Naive thymus-derived CD8-positive, alpha-beta T cell (primary cell): Measurements from ENCODE around the gene BCL2L2. TPM values are rescaled to one million over a fixed set of nuclear protein-coding genes. Genes with fewer than 3 reads are reported as not detected.

Experiments used
- ATAC-seq, 2 donors: fragments of 150-1000 bp; cut with Tn5 transposase in 1 of 2; sonication (Bioruptor Pico), chemical (Tn5 transposase) in 1 of 2; 1 replicate in 1 of 2; 2 replicates in 1 of 2; pipeline ENCODE4 v1.10.0; 2021; ENCODE audit warnings: mild to moderate bottlenecking in 2 of 2, moderate library complexity in 2 of 2
- POLR2A ChIA-PET: fragments of 350-600 bp; sonication (Branson Sonifier 250); formaldehyde crosslinking; loops from one replicate; lab custom pipeline; 2021; ENCODE audit warnings: antibody characterized with exemption; lab: Charles Lee
- DNase-seq, 10 donors: peaks; one replicate each; pipeline versions ENCODE4 v3.0.0 to v3.0.0-alpha.2; 2020 to 2022
- H3K27ac Mint-ChIP-seq, 10 donors: one replicate each; pipeline ENCODE4 v1.8.0; 2020 to 2022; ENCODE audit warnings: mild to moderate bottlenecking in 10 of 10, mixed read lengths in 10 of 10, moderate library complexity in 4 of 10, inconsistent platforms in 1 of 10
- H3K27me3 Mint-ChIP-seq, 5 donors: one replicate each; pipeline ENCODE4 v1.8.0; 2021 to 2022; ENCODE audit warnings: mixed read lengths in 5 of 5
- H3K36me3 Mint-ChIP-seq, 3 donors: one replicate each; pipeline ENCODE4 v1.8.0; 2020 to 2022; ENCODE audit warnings: mixed read lengths in 3 of 3, mild to moderate bottlenecking in 2 of 3, inconsistent platforms in 1 of 3
- H3K4me1 Mint-ChIP-seq, 4 donors: one replicate each; pipeline ENCODE4 v1.8.0; 2021 to 2022; ENCODE audit warnings: mixed read lengths in 4 of 4
- H3K4me3 Mint-ChIP-seq, 10 donors: one replicate each; pipeline ENCODE4 v1.8.0; 2020 to 2022; ENCODE audit warnings: mild to moderate bottlenecking in 10 of 10, mixed read lengths in 10 of 10, moderate library complexity in 6 of 10, inconsistent platforms in 1 of 10
- H3K9me3 Mint-ChIP-seq, 9 donors: one replicate each; pipeline ENCODE4 v1.8.0; 2020 to 2022; ENCODE audit warnings: mixed read lengths in 9 of 9, mild to moderate bottlenecking in 3 of 9, inconsistent platforms in 1 of 9, moderate library complexity in 1 of 9
- polyA plus RNA-seq, 3 donors: library from polyadenylated mRNA; unstranded; fragments of 300-500 nt; fragmentation: Illumina TruSeq; gene quantifications; one replicate each; pipeline ENCODE4 v1.2.3, GENCODE V29; 2021
- total RNA-seq, 8 experiments: library from RNA in 2 of 8; stranded (reverse) in 2 of 8; gene quantifications; one replicate each; pipeline ENCODE4 v1.2.3 and lab custom pipeline; 2021 to 2026

BCL2L2 gene
- total and polyA plus RNA-seq, 5 experiments from 2014 or later, result 3.8 to 4.2 TPM; not detected in 3

GRCh38 chr14:23360496-23360895 lies 53.9 kb downstream of the BCL2L2 start:
- Mint-ChIP-seq H3K27ac (no peak overlapping the region), H3K36me3 (no peaks in the 10 kb centered on the region), H3K4me1 (peaks cover 0 to 7% (median 2%) of the 10 kb centered on the region in 4 donors), H3K9me3 (no peaks in the 10 kb centered on the region), H3K27me3 (peaks cover 8 to 25% (median 15%) of the 10 kb centered on the region in 5 donors), H3K4me3 (no peak overlapping the region)
- ATAC-seq (no peak), DNase-seq (no peak)
- POLR2A ChIA-PET, result interaction anchor here (1.6 kb wide), 1 partner anchor 39 kb away, joined by 5 read pairs; the partner anchor contains the start of gene PABPN1

GRCh38 chr14:23361320-23361719 lies 54.7 kb downstream of the BCL2L2 start:
- H3K36me3 Mint-ChIP-seq, result no peaks in the 10 kb centered on the region
- no peak overlapping the region for H3K4me3 Mint-ChIP-seq
- peaks cover 0 to 7% (median 2%) of the 10 kb centered on the region in 4 donors for H3K4me1 Mint-ChIP-seq
- no peak for DNase-seq
- peaks cover 5 to 24% (median 14%) of the 10 kb centered on the region in 5 donors for H3K27me3 Mint-ChIP-seq
- no peak for ATAC-seq
- POLR2A ChIA-PET, result interaction anchor here (0.6 kb wide), 1 partner anchor 62 kb away, joined by 6 read pairs; no protein-coding TSS in a partner anchor
- peak overlapping the region in 2 of 10 donors; percentile 3 to 34 for H3K27ac Mint-ChIP-seq
- no peaks in the 10 kb centered on the region for H3K9me3 Mint-ChIP-seq

Other genes starting within 250 kb of the BCL2L2 start
- gene CDH24, start 249.3 kb upstream of the BCL2L2 start, total RNA-seq, result 1 to 10 TPM in 1 of 2 experiments, under 1 TPM in 1; 0.96 to 1.2 TPM
- gene CDH24, start 249.3 kb upstream of the BCL2L2 start, polyA plus RNA-seq, result under 1 TPM; 0.06 to 0.31 (median 0.09) TPM
- gene ACIN1, start 211.7 kb upstream of the BCL2L2 start, total RNA-seq, result 100 to 1,000 TPM; 311 to 322 TPM
- 10 to 100 TPM in 1 of 3 donors, 1 to 10 TPM in 2; 6.3 to 14.1 (median 8.6) TPM for gene ACIN1, start 211.7 kb upstream of the BCL2L2 start, polyA plus RNA-seq
- 10 to 100 TPM; 39.4 to 49.0 TPM for gene C14orf119, start 211.3 kb upstream of the BCL2L2 start, total RNA-seq
- 100 to 1,000 TPM in 1 of 3 donors, 10 to 100 TPM in 2; 62.7 to 122 (median 78.5) TPM for gene C14orf119, start 211.3 kb upstream of the BCL2L2 start, polyA plus RNA-seq
- gene CIROP, start 201.8 kb upstream of the BCL2L2 start, total RNA-seq, result not detected
- gene CIROP, start 201.8 kb upstream of the BCL2L2 start, polyA plus RNA-seq, result not detected
- 1 to 10 TPM; 1.5 to 1.8 TPM for gene CEBPE, start 187.6 kb upstream of the BCL2L2 start, total RNA-seq
- gene CEBPE, start 187.6 kb upstream of the BCL2L2 start, polyA plus RNA-seq, result 1 to 10 TPM in 2 of 3 donors, under 1 TPM in 1; 0.66 to 2.4 (median 1.6) TPM
- gene SLC7A8, start 123.2 kb upstream of the BCL2L2 start, total RNA-seq, result 1 to 10 TPM; 7.2 to 7.9 TPM
- 10 to 100 TPM in 2 of 3 donors, 1 to 10 TPM in 1; 4.0 to 12.8 (median 10.9) TPM for gene SLC7A8, start 123.2 kb upstream of the BCL2L2 start, polyA plus RNA-seq
- gene RNF212B, start 68.9 kb upstream of the BCL2L2 start, total RNA-seq, result not detected
- not detected for gene RNF212B, start 68.9 kb upstream of the BCL2L2 start, polyA plus RNA-seq
- 10 to 100 TPM; 15.4 to 16.0 TPM for gene HOMEZ, start 20.7 kb upstream of the BCL2L2 start, total RNA-seq
- 1 to 10 TPM; 3.9 to 6.1 (median 5.9) TPM for gene HOMEZ, start 20.7 kb upstream of the BCL2L2 start, polyA plus RNA-seq
- 100 to 1,000 TPM; 113 to 119 TPM for gene PPP1R3E, start 4.0 kb upstream of the BCL2L2 start, total RNA-seq
- 1 to 10 TPM; 2.6 to 3.1 (median 3.1) TPM for gene PPP1R3E, start 4.0 kb upstream of the BCL2L2 start, polyA plus RNA-seq
- gene PABPN1, start 14.6 kb downstream of the BCL2L2 start, total RNA-seq, result 100 to 1,000 TPM; 214 to 218 TPM
- gene PABPN1, start 14.6 kb downstream of the BCL2L2 start, polyA plus RNA-seq, result 10 to 100 TPM; 84.3 to 96.9 (median 88.5) TPM
- gene SLC22A17, start 46.1 kb downstream of the BCL2L2 start, total RNA-seq, result 10 to 100 TPM; 20.8 to 22.6 TPM
- 1 to 10 TPM; 3.9 to 9.6 (median 5.5) TPM for gene SLC22A17, start 46.1 kb downstream of the BCL2L2 start, polyA plus RNA-seq
- not detected for gene EFS, start 58.3 kb downstream of the BCL2L2 start, total RNA-seq
- gene EFS, start 58.3 kb downstream of the BCL2L2 start, polyA plus RNA-seq, result not detected
- gene IL25, start 66.0 kb downstream of the BCL2L2 start, total RNA-seq, result not detected
- not detected for gene IL25, start 66.0 kb downstream of the BCL2L2 start, polyA plus RNA-seq
- gene CMTM5, start 70.2 kb downstream of the BCL2L2 start, total RNA-seq, result not detected
- gene CMTM5, start 70.2 kb downstream of the BCL2L2 start, polyA plus RNA-seq, result not detected
- gene MYH6, start 101.4 kb downstream of the BCL2L2 start, total RNA-seq, result not detected
- gene MYH6, start 101.4 kb downstream of the BCL2L2 start, polyA plus RNA-seq, result not detected
- gene MYH7, start 128.8 kb downstream of the BCL2L2 start, total RNA-seq, result not detected
- gene MYH7, start 128.8 kb downstream of the BCL2L2 start, polyA plus RNA-seq, result not detected
- 10 to 100 TPM; 83.7 to 86.6 TPM for gene NGDN, start 162.9 kb downstream of the BCL2L2 start, total RNA-seq
- gene NGDN, start 162.9 kb downstream of the BCL2L2 start, polyA plus RNA-seq, result 10 to 100 TPM; 64.0 to 84.8 (median 68.4) TPM
- gene ZFHX2, start 244.9 kb downstream of the BCL2L2 start, total RNA-seq, result 1 to 10 TPM in 1 of 2 experiments, under 1 TPM in 1; 0.62 to 1.0 TPM
- under 1 TPM; 0.02 to 0.23 (median 0.03) TPM for gene ZFHX2, start 244.9 kb downstream of the BCL2L2 start, polyA plus RNA-seq
- gene THTPA, start 249.4 kb downstream of the BCL2L2 start, total RNA-seq, result 10 to 100 TPM; 28.5 to 29.4 TPM
- gene THTPA, start 249.4 kb downstream of the BCL2L2 start, polyA plus RNA-seq, result 10 to 100 TPM; 14.9 to 15.6 (median 14.9) TPM